Limb (tissue), 2 donors: ENCODE results near the gene ANP32A.
"Not testable (repeated sequence)": the region's sequence is repeated elsewhere in the genome, so short reads cannot be mapped to it uniquely, and the experiment has no call there.

Source experiments
- DNase-seq, 2 donors: peaks; one replicate each; pipeline ENCODE4 v3.0.0-alpha.2; 2016; ENCODE audit errors: extremely low spot score in 2 of 2

The ANP32A gene

DNA sequence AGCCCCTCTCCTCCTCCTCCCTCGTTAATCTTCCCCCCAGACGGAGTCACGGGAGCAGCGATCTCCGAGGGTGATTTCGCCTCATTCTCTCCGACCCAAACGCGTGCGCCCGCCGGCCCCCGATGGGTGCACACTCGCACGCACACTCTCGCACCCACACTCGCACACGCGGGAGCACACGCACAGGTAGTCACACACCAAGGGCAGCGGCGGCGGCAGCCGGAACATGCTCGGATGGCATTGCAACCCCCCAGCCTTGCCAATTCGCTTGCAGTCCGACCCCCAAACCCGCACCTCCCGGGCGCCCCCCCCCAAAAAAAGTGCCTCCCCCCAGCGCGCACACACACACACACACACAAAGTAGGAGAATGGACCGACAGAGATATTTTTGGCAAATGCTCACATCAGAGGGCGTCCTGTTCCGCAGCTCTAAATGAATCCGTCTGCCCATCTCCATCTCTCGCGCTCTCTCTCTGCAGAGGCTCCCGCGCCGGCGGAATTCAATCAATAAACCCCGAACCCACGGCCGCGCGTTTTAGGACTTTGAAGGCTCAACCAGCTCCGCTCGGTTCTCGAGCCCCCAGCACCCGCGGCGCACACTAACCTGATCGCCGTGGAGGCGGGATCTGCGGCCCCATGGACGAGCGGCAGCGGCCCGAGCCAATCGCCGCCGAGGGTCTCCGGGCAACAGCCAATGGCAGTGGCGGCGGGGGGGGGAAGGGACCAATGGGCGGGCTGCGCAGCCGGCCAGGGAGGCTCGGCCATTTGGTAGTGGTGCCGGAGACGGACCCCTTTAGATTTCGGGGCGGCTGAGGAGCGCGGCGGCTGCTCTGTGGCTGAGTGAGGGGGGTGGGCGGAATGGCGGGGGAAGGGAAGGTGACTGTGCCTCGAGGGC is at the start of gene ANP32A:
Gene ANP32A, minus strand, starts transcription at position 601 of the 895 bp plus-strand sequence. Its CDS starts 144 bp downstream, at position 457.
- DNase-seq: peak; percentile 95 to 100

DNA sequence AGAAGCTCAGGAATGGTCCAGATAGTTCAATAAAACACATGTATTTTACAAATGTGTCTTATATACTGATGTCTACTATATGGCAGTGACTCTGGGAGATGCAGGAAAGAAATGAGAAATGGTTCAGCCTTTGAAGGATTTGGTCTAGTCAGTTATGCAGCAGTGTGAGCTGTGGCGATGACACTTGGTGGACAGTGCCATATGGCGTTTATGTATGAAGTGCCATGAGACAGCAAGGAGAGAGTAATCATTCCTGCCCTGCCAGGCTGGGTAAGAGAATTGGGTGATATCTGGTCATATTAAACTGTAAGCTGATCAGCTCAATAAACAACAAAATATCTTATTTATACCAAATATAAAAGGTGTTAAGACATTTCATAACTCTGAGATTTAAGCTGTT is 47.6 kb upstream of the ANP32A start:
- DNase-seq: no peak

DNA sequence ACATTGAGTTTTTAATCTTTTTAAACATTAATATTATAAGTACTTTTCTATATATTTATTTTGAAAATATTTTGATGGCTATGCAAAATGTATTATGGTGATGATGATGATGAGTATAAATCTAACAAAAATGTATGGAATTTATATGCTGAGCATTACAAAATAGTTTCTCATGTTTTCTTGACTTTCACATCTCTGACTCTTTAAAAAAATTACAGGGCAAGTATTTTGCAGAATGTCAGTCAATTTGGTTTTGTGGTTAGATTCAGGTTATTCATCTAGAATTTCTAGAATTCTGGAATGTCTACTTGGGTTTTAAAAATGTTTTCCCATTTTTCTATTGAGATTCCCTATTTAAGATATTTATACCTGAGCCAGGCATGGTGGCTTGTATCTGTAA is 41.7 kb upstream of the ANP32A start:
- no peak for DNase-seq

DNA sequence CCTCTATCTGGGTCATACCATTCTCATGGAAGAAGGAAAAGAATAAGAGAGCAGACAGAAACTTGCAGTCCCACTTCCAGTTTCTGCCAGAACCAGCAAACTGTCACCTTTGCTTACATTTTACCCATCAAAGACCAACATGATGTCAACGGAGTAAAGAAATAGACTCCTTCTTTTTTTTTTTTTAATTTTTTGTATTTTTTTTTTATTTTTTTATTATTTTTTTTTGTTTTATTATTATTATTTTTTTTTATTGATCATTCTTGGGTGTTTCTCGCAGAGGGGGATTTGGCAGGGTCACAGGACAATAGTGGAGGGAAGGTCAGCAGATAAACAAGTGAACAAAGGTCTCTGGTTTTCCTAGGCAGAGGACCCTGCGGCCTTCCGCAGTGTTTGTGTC is 38.0 kb upstream of the ANP32A start:
- DNase-seq: not testable (repeated sequence)

DNA sequence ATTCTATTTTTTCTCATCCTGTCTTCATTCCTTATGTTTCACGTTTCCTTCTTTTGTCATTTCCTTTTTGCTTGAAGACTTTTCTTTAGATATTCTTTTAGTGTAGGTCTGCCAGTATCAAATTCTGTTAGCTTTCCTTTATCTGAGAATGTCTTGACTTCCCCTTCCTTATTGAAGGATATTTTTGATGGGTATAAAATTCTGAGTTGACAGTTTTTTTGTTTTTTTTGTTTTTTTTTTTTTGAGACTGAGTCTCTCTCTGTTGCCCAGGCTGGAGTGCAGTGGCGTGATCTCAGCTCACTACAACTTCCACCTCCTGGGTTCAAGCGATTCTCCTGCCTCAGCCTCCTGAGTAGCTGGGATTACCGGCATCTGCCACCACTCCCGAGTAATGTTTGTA is 36.7 kb upstream of the ANP32A start:
- DNase-seq: not testable (repeated sequence)

DNA sequence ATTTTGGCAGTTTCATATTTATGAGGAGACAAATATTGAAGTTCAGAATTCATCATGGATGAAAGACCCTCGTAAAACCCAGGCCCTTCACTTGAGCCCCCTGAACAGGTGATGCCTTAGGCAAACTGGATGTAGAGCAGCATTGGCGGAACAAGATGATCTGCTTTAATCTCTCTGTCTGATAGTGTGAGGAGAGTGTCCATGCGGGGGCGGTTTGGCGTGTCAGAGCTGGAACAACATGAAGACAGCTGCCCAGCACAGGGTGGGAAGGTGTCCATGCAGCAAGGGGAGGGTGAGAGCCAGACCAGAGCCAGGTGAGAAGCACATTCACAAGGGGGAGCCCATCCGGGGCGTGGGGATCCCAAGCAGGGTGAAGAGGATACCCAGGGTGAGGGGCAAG is 31.8 kb upstream of the ANP32A start:
- DNase-seq: no peak

DNA sequence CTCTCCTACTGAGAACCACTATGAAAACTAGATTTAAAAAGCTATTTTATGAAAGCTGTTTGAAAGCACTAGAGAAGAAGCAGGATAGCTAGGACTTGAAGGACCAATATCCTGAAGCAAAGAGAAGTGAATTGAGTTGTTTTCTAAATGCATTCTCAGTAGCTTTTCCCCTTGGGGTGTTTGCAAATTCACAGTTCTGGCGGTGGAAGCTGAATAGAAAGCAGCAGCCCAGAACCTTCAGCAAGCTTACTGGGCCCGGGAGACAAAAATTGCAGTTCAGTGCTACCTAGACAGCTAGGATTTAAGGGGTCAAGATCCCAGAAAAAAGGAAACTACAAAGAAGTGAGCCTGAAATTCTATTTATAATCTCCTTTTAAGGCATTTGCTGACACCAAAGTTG is 31.3 kb upstream of the ANP32A start:
- no peak for DNase-seq

DNA sequence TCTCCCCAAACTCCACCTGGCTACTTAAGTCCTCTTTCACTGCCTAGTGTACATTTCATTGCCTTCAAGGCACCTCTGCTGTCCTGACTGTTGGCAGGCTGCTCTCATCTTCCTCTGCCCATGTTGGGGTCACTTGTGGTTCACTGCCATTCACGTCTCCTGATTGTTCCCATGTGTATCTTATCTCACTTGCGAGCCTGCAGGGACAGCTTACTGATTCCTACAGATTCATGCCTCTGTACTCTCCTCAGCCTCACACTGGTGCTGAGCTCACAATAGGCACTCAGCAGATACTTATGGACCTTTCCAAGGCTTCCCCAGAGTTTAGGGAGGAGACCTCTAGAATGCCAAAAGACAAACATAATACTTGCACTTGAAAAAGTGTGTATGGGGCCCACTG is 28.8 kb upstream of the ANP32A start:
- DNase-seq: no peak

DNA sequence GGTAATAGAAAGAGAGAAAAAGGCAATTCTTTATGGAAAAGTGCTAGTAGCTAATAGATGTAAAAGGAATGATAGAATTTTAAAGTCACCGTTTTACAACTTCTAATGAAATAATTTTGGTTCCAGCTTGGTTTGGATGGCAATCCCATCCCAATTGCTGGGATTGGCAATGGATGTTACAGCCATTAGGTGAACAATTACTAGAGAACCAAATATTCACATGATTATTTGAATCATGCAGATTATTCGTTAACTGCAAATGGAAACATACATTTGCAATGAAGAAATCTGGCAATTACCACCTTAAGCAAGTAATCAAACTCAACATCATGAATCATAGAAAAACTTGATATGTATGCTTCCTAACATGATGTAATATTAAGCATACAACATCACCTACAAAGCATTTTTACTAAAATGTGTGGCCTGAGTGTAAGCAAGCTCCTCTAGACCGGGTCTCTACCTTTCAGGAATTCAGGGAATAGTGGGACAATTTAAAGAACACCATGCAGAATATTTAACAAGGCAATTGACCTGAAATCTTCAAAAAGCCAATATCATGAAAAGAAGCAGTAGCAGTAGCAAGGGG is 26.2 kb upstream of the ANP32A start:
- no peak for DNase-seq

DNA sequence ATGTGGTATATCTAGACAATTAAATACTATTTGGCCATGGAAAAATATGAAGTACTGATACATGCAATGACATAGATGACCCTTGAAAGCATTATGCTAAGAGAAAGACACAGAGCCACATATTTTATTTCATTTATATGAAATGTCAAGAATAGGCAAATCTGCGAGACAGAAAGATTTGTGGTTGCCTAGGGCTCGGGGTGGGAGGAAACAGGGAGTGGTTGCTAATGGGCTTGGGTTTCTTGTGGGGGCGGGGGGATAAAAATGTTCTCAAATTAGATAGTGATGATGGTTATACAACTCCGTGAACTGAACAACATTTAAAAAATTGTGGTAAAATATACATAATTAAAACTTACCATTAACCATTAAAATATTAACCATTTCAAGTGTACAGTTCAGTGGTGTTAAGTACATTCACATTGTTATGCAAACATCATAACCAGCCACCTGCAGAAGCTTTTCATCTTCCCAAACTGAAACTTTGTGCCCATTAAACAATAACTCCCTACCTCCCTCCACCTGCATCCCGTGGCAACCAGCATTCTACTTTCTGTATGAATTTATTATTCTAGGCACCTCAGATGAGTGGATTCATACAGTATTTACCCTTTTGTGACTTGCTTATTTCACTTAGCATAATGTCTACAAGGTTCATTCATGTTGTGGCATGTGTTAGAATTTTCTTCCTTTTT is 24.3 kb upstream of the ANP32A start:
- DNase-seq: no peak

DNA sequence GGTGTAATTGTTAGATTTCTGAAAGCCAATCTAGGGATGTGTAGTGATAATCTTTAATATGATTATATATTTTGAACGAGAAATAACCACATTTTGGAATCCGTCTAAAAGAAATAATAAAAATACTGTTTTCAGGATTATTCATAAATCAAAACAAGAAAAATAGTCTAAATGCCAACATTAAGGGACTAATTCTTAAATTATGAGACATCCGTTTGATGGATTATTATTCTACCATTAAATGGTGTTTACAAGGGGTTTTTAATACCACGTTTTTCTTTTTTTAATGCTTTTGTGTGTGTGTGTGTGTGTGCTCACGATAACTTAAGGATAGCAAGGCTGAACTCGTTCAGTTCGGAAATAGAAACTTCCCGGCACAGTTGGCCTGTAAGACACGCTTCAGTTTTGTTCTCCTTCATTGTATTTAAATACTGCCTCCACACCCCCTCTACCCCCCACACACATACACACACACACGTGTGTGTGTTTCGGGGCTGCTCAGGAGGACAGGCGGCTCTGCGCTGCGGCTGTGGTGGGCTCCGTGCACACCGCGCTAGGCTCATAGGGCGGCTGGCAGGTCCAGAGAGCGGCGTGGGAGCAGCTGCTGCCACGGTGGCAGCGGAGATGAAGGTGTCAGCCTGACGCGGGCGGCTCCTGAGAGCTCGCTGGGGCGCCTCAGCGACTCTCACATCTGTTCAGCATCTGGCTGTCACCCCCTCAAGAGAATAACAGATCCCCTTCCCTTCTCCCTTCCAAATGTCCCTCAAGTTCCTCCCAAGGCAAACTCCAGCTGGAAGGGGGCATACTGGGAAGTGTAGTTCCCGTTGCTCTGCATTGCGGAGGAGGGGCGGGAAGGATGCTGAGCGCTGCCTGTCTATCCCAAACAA is 23.0 kb upstream of the ANP32A start:
- peak; percentile 43 to 63 for DNase-seq

DNA sequence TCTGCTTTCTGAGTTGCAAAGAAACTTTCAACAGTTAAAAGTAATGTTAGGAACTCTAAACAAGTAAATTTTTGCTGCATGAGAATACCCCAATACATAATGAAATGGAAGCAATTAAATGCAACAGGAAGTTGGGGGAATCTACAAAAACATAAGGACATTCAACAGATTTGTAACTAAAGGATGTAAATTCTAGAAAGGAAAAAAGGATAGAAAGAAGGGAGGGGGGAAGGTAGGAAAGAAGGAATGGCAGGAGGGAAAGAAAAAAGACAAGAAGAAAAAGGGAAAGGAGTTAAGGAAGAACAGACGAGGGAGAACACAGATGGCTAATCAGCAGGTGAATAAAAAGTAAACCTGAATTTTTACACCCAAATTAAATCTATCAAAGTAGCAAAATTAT is 22.3 kb upstream of the ANP32A start:
- no peak for DNase-seq

DNA sequence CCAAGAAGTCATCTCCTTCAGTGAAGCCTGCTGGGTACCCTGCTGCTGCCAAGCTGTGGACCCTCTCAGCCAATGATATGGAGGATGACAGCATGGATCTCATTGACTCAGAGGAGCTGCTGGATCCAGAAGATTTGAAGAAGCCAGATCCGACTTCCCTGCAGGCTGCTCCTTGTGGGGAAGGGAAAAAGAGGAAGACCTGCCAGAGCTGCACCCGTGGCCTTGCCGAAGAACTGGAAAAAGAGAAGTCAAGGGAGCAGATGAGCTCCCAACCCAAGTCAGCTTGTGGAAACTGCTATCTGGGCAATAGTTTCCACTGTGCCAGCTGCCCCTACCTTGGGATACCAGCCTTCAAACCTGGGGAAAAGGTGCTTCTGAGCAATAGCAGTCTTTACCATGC is 13.7 kb upstream of the ANP32A start:
- DNase-seq: no peak

DNA sequence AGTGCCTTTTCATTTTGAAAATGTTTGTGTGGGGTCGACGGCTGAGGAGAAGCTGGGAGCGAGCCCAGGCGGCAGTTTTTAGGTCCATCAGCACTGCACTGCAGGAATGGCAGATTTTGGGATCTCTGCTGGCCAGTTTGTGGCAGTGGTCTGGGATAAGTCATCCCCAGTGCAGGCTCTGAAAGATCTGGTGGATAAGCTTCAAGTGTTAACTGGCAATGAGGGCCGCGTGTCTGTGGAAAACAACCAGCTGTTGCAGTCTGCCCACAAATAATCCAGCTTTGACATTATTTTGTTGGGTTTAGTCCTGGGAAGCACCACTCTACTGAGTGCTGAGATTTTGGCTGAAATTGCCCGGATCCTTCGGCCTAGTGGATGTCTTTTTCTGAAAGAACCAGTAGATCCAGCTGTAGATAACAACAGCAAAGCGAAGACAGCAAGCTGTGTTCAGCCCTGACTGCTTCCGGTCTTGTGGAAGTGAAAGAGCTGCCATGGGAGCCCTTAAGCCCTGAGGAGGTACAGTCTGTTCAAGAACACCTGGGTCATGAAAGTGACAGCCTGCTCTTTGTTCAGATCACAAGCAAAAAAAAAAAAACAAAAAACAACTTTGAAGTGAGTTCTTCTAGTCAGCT is 13.1 kb upstream of the ANP32A start:
- DNase-seq: no peak

DNA sequence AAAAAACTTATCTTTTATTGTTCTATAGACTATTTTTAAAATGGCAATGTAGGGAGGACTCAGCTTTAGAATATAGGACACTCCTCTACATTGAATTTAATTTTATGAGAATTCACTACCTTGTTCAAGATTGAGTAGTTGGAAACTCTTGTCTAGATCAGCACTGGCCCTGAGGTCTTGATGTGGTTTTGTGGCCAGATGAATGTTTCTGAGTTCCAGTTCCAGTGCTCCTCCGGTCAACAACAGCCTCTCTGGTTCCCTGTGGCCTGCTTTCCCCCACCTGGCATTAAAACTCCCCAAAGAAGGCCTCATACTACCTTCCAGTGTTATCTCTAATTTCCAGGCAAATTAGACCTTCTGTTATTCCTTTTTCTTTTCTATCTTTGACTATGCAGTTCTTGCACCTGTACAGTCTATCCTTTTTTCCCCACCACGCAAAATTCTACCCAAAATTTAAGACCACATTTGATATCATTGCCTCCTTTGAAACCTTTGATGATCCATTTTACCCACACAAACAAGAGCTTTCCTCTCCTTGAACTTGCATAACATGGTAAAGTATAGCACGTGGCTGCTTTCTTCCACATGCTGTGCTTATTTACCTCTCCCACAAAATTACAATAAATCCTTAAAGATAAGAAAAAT is 9.6 kb upstream of the ANP32A start:
- DNase-seq: no peak

DNA sequence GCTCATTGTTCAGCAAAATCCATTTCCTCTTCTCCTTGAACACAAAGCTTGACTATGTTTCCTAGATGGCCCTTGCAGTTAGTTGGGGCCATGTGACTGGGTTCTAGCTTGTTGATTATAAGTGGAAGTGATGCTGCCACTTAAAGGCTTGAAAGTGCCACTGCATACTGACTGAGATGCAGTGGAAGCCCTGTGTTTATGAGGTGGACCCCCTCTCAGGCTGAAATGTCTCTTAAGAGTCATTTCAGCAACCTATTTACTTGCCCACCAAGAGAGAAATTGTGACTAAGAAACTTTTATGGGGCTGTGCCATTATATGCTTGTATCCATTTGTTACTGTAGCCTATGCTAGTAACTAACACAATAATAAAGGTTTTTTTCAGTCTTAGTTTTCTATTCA is 8.4 kb upstream of the ANP32A start:
- DNase-seq: no peak

DNA sequence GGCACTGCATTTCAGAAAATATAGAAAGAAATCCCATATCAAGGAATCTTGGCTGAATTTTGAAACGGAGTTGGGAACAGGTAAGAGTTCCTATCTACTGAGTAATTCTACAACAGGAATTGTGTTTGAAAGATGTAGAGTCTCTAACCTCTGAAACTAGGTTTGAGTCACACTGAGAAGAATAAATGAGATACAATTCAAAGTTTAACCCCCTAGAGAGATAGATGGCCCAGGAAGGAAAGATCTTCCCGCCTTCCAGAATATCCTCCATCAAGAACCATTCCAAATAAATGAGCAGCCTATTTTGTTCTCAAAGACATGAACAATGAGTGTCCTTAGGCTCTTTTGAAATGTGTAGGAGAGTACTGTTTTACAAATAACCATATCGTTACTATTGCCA is 2.9 kb upstream of the ANP32A start:
- DNase-seq: no peak

DNA sequence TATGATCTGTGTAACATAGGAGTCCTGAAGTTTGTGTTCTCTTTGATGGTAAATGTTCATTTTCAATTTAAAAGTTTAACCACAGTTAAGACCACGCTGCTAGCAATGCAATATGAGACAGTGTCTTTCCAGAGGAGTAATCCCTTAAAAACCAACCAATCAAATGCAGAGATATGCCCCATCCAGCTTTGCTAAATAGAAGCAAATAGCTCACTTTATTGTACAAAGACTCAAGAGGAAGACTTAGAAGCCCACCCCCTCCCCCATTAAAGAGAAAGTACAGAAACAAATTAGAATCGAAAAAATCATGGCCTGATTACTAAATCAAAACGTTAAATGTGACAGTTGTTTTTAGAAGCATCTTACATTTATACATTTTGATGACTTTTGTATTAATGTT is 2.1 kb upstream of the ANP32A start:
- no peak for DNase-seq

DNA sequence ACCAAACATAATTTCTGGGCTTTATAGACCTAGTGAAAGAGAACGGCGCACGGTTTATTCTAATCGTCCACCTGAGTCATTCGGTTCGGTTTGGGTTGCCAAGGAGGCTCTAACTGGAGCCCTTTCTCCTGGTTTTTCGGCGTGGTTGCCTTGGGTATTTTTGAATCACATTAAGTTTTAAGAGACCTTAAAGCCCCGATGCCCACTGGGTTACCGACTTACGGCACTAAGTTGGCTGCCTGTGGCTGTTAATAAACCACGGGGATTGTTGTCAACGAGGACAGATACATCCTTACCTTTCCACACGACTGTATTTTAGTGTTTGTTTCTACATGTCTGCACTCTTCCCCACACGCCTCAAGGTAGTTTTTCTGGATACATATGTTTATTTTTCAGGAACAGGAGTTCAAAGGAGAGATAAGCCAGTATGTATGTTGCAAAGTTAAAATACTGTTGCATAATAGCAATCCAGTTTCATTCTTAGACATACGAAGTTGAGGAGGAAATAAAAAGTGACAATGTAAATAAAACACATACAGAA is 1.2 kb upstream of the ANP32A start:
- DNase-seq: no peak

DNA sequence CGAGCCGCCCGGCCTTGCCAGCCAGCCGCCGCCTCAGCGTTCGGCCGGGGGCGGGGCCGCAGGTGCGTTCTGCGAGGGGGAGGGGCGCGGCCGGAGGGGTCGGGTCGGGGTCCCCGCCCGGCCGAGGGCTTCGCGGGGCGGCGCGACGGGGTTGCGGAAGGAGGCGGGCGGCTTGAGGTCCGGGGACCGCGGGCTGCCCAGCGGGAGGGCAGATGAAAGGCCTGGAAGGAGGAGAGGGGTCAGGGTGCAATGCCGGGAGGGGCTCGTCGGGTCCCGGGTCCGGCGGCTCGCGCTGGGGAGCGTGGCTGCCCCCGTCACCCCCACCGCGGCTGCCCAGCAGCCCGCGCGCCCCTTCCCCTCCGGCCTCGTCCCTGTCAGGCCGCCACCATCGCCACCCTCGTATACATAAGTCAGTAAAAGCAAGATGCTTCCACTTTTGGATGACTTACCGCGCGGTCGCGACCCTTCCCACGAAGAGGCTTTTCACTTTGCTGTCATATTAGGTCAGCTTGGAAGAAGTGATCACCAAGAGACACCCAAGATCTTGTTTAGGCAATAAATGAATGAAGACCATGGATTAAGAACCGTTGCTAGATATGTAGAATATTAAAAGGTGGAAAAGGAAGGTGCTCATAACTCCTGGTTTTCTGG is 620 bp upstream of the ANP32A start:
- no peak for DNase-seq
